ENCODE data around the gene SLIT1. TPM values are rescaled to one million over a fixed set of nuclear protein-coding genes. Genes with fewer than 3 reads are reported as not detected.

The SLIT1 gene
- total RNA-seq, 5 donors from 2014 or later (not counting 1 experiment from before 2014, with no cell fraction given): 0.29 to 0.56 (median 0.49) TPM

DNA sequence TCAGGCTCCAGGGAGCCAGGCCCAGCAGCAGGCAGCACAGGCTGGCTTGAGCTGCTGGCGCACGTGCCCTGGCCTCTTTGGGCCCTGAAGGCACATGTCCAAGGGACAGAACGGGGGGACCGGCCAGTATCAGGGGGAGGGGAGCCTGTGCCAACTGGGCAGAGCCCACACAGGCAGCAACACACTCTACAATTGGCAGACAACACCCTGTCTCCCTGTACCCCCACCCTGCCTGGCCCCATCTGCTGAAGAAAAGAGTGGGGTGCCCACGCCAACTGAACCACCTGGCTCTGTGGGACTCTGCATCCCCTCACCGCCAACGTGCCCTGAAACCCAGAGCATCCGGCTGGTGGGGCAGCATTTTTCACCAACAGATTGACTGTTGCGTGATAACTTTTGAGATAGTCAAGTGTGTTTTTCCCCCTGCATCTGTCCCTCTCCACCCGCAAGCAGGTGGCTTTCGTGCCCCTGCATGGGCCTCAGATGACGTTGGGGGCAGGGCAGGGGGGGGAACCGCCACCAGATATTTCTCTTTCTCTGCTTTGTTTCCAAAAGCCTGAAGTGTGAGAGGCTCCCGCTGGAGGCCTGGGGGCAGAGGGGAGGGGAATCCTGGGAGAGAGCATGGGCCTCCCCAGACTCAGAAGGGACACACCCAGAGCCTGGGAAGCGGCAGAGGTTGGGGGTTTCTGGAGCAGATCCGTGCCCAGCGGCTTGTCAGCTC is 21.8 kb downstream of the SLIT1 start:
- ATAC-seq (replicated peaks in 1 of 4): no peak
- Histone ChIP-seq H3K4me1 (ENCODE audit: control insufficient read depth in 1 of 2, extremely low read depth in 1 of 2, insufficient read depth in 2 of 2, low read length in 2 of 2) (no peaks in the 10 kb centered on the region), H3K27ac (ENCODE audit: low read length) (no peak overlapping the region), H3K9me3 (no peaks in the 10 kb centered on the region), H3K27me3 (replicated peaks in 1 of 2; ENCODE audit: control insufficient read depth in 2 of 2, extremely low read depth in 1 of 2, insufficient read depth in 2 of 2, low read length in 1 of 2) (peaks cover 0 to 5% of the 10 kb centered on the region in 2 experiments), H3K4me3 (ENCODE audit: control insufficient read depth in 1 of 2, extremely low read depth in 1 of 2, low read length in 1 of 2) (no peak overlapping the region), H3K36me3 (ENCODE audit: control insufficient read depth in 2 of 2, extremely low read depth in 1 of 2, insufficient read depth in 1 of 2, low read length in 1 of 2) (no peaks in the 10 kb centered on the region)
- peaks cover 0 to 3% of the 10 kb centered on the region in 2 donors for H3K27me3 Mint-ChIP-seq
- no peaks in the 10 kb centered on the region for H3K36me3 Mint-ChIP-seq
- no peak overlapping the region for H3K27ac Mint-ChIP-seq
- POLR2A ChIA-PET: no interaction called here
- no peak overlapping the region for H3K4me3 Mint-ChIP-seq
- CTCF ChIA-PET: no interaction called here
- 67% methylated on average over 10 of the region's 17 CpGs for WGBS (ENCODE audit: insufficient coverage)
- H3K9me3 Mint-ChIP-seq: no peaks in the 10 kb centered on the region
- DNase-seq: no peak
- H3K4me1 Mint-ChIP-seq: no peaks in the 10 kb centered on the region

DNA sequence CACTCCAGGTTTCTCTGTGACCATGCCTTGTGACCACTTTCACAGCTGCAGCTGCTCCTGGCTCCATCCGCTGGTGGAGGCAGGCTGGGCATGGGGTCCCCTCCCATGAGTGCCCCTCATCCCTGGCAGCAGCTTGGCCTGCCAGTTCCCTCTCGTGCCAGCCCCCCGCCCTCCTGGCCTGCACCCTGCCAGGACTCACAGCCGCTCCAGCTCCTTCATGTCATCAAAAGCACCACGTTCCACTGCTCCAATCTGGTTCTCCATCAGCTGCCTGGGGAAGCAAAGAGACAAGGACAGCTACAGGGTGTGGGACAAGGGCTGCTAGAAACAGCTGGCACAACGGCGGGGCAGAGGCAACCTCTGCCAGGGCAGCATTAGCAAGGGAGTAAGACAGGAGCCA is 22.6 kb downstream of the SLIT1 start:
- no peak for DNase-seq
- H3K9me3 Mint-ChIP-seq: no peaks in the 10 kb centered on the region
- no peak overlapping the region for H3K27ac Mint-ChIP-seq
- Histone ChIP-seq H3K36me3 (ENCODE audit: control insufficient read depth in 2 of 2, extremely low read depth in 1 of 2, insufficient read depth in 1 of 2, low read length in 1 of 2) (no peaks in the 10 kb centered on the region), H3K27me3 (replicated peaks in 1 of 2; ENCODE audit: control insufficient read depth in 2 of 2, extremely low read depth in 1 of 2, insufficient read depth in 2 of 2, low read length in 1 of 2) (peaks cover 0 to 4% of the 10 kb centered on the region in 2 experiments), H3K4me1 (ENCODE audit: control insufficient read depth in 1 of 2, extremely low read depth in 1 of 2, insufficient read depth in 2 of 2, low read length in 2 of 2) (no peaks in the 10 kb centered on the region), H3K4me3 (ENCODE audit: control insufficient read depth in 1 of 2, extremely low read depth in 1 of 2, low read length in 1 of 2) (no peak overlapping the region), H3K9me3 (no peaks in the 10 kb centered on the region), H3K27ac (ENCODE audit: low read length) (no peak overlapping the region)
- ChIA-PET POLR2A (no interaction called here), CTCF (no interaction called here)
- H3K36me3 Mint-ChIP-seq: no peaks in the 10 kb centered on the region
- no peak for ATAC-seq (replicated peaks in 1 of 4)
- 84% methylated on average over 7 of the region's 7 CpGs for WGBS (ENCODE audit: insufficient coverage)
- H3K4me3 Mint-ChIP-seq: no peak overlapping the region
- H3K27me3 Mint-ChIP-seq: no peaks in the 10 kb centered on the region
- no peaks in the 10 kb centered on the region for H3K4me1 Mint-ChIP-seq

DNA sequence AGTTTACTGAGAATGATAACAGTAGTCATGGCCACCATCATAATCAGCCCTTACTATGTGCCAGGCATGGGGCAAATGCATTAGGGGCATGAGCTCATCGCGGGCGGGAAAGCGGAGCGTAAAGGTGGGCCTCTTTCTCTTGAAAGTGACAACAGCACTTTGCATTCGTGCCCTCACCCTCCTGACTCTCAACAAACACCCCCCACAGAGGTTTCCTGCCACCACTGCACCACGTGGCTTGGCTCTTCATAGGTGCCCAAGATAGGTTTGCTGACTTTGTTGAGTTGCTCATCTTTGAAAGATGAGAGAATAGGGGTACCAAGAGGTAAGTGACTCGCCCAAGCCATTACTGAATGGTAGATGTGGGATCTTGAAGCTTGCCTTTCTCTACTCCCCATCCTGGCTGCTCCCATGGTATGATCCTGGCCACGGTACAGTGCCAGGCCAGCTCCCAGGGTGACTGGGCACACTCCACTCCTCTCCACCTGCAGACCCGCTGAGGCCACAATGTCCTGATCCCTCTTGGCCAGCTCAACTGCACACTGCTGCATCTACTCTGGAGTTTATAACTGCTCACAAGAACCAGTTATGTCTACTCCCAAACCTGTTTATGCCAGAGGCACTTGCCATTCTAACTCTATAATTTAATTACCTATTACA is 26.0 kb downstream of the SLIT1 start:
- no peak overlapping the region for H3K27ac Mint-ChIP-seq
- Histone ChIP-seq H3K27ac (ENCODE audit: low read length) (no peak overlapping the region), H3K4me1 (ENCODE audit: control insufficient read depth in 1 of 2, extremely low read depth in 1 of 2, insufficient read depth in 2 of 2, low read length in 2 of 2) (no peaks in the 10 kb centered on the region), H3K9me3 (no peaks in the 10 kb centered on the region), H3K4me3 (ENCODE audit: control insufficient read depth in 1 of 2, extremely low read depth in 1 of 2, low read length in 1 of 2) (no peak overlapping the region), H3K27me3 (replicated peaks in 1 of 2; ENCODE audit: control insufficient read depth in 2 of 2, extremely low read depth in 1 of 2, insufficient read depth in 2 of 2, low read length in 1 of 2) (peaks cover 0 to 7% of the 10 kb centered on the region in 2 experiments), H3K36me3 (ENCODE audit: control insufficient read depth in 2 of 2, extremely low read depth in 1 of 2, insufficient read depth in 1 of 2, low read length in 1 of 2) (no peaks in the 10 kb centered on the region)
- CTCF ChIA-PET: interaction anchor here in 1 of 2 donors (0.6 kb wide), 1 partner anchor 50 kb away, joined by 4 read pairs; no protein-coding TSS in a partner anchor
- POLR2A ChIA-PET: no interaction called here
- 64% methylated on average over 3 of the region's 10 CpGs for WGBS (ENCODE audit: insufficient coverage)
- ATAC-seq (replicated peaks in 1 of 4) (no peak), DNase-seq (no peak)
- no peaks in the 10 kb centered on the region for H3K4me1 Mint-ChIP-seq
- no peaks in the 10 kb centered on the region for H3K9me3 Mint-ChIP-seq
- H3K4me3 Mint-ChIP-seq: no peak overlapping the region
- no peaks in the 10 kb centered on the region for H3K27me3 Mint-ChIP-seq
- H3K36me3 Mint-ChIP-seq: no peaks in the 10 kb centered on the region

DNA sequence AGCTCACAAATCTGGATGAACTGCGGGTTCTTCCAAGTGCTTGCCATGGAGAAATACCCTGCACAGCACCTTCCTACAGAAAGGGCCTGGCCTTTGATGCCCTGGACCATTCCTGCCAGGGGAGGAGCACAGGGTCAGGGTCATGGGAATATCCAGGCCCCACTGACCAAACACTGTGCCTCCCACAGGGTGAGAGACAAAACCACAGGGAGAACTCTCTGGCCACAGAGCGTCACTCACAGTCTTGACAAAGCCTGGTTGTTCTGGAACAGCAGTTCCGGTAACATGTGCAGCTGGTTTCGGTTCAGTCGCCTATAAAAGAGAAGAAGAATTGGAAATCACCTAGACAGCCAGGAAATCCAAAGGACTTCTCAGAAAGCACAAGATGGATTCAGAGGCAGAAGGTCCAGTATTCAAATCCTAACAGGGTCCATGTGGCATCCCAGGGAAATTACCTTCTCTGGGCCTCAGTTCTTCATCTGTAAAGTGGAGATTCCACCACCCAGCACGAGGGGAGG is 28.1 kb downstream of the SLIT1 start:
- no peak overlapping the region for H3K4me3 ChIP-seq (ENCODE audit: control insufficient read depth in 1 of 2, extremely low read depth in 1 of 2, low read length in 1 of 2)
- H3K36me3 ChIP-seq (ENCODE audit: control insufficient read depth in 2 of 2, extremely low read depth in 1 of 2, insufficient read depth in 1 of 2, low read length in 1 of 2): no peaks in the 10 kb centered on the region
- Mint-ChIP-seq H3K9me3 (no peaks in the 10 kb centered on the region), H3K27ac (no peak overlapping the region), H3K36me3 (no peaks in the 10 kb centered on the region), H3K4me3 (no peak overlapping the region), H3K27me3 (no peaks in the 10 kb centered on the region), H3K4me1 (no peaks in the 10 kb centered on the region)
- ChIA-PET POLR2A (no interaction called here), CTCF (no interaction called here)
- no peaks in the 10 kb centered on the region for H3K4me1 ChIP-seq (ENCODE audit: control insufficient read depth in 1 of 2, extremely low read depth in 1 of 2, insufficient read depth in 2 of 2, low read length in 2 of 2)
- ATAC-seq (replicated peaks in 1 of 4) (no peak), DNase-seq (no peak)
- no peaks in the 10 kb centered on the region for H3K9me3 ChIP-seq
- WGBS (ENCODE audit: insufficient coverage): 60% methylated on average over 2 of the region's 6 CpGs
- no peak overlapping the region for H3K27ac ChIP-seq (ENCODE audit: low read length)
- H3K27me3 ChIP-seq (replicated peaks in 1 of 2; ENCODE audit: control insufficient read depth in 2 of 2, extremely low read depth in 1 of 2, insufficient read depth in 2 of 2, low read length in 1 of 2): peaks cover 0 to 3% of the 10 kb centered on the region in 2 experiments

DNA sequence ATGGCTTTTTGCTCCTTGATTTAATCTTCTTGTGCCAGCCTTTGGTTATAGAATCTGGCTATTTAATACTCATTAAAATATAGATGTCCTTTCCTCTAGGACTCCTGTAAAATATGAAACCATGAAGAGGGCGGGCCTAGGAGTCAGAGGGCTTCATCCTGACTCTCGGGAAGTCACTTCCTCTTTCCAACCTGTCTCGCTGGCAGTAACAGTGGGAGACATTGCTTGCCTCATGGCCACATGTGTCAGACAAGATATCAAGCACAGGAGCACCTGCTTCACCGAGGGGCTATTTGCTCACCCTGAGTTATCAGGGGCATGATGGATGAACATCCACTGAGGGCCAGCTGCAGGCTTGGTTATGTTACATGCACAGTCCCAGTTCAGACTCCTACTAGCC is 31.0 kb downstream of the SLIT1 start:
- ChIA-PET CTCF (no interaction called here), POLR2A (no interaction called here)
- no peaks in the 10 kb centered on the region for H3K36me3 ChIP-seq (ENCODE audit: control insufficient read depth in 2 of 2, extremely low read depth in 1 of 2, insufficient read depth in 1 of 2, low read length in 1 of 2)
- DNase-seq: no peak
- WGBS (ENCODE audit: insufficient coverage): 61% methylated on average over 4 of the region's 4 CpGs
- no peaks in the 10 kb centered on the region for H3K4me1 ChIP-seq (ENCODE audit: control insufficient read depth in 1 of 2, extremely low read depth in 1 of 2, insufficient read depth in 2 of 2, low read length in 2 of 2)
- ATAC-seq (replicated peaks in 1 of 4): no peak
- no peak overlapping the region for H3K4me3 ChIP-seq (ENCODE audit: control insufficient read depth in 1 of 2, extremely low read depth in 1 of 2, low read length in 1 of 2)
- Mint-ChIP-seq H3K27me3 (no peaks in the 10 kb centered on the region), H3K4me1 (no peaks in the 10 kb centered on the region), H3K27ac (no peak overlapping the region), H3K9me3 (no peaks in the 10 kb centered on the region), H3K4me3 (no peak overlapping the region), H3K36me3 (no peaks in the 10 kb centered on the region)
- H3K27ac ChIP-seq (ENCODE audit: low read length): no peak overlapping the region
- H3K27me3 ChIP-seq (replicated peaks in 1 of 2; ENCODE audit: control insufficient read depth in 2 of 2, extremely low read depth in 1 of 2, insufficient read depth in 2 of 2, low read length in 1 of 2): peaks cover 0 to 8% of the 10 kb centered on the region in 2 experiments
- H3K9me3 ChIP-seq: no peaks in the 10 kb centered on the region

DNA sequence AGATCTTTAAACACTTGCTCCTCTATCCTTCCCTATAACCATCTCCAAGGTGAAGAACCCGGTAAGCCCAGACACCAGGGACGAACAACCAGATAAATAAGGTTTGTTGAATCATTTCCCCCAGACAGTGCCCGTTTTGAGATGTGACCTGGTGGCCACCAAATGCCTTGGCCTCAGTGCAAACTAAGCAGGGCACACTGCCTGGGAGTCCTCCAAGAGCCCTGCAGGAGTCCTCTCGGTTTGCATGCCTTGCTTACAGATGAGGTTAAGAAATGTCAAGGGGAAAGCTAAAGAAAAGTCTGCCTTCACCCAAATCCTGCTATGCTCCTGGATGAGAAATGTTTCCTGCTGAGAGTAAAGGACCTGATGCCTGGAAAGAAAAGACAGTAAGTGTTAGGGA is 31.6 kb downstream of the SLIT1 start:
- ATAC-seq (replicated peaks in 1 of 4): no peak
- no peaks in the 10 kb centered on the region for H3K36me3 ChIP-seq (ENCODE audit: control insufficient read depth in 2 of 2, extremely low read depth in 1 of 2, insufficient read depth in 1 of 2, low read length in 1 of 2)
- ChIA-PET POLR2A (no interaction called here), CTCF (no interaction called here)
- no peaks in the 10 kb centered on the region for H3K9me3 ChIP-seq
- H3K4me3 Mint-ChIP-seq: no peak overlapping the region
- no peaks in the 10 kb centered on the region for H3K4me1 ChIP-seq (ENCODE audit: control insufficient read depth in 1 of 2, extremely low read depth in 1 of 2, insufficient read depth in 2 of 2, low read length in 2 of 2)
- H3K27me3 Mint-ChIP-seq: no peaks in the 10 kb centered on the region
- no peak overlapping the region for H3K27ac ChIP-seq (ENCODE audit: low read length)
- no peaks in the 10 kb centered on the region for H3K36me3 Mint-ChIP-seq
- peaks cover 0 to 8% of the 10 kb centered on the region in 2 experiments for H3K27me3 ChIP-seq (replicated peaks in 1 of 2; ENCODE audit: control insufficient read depth in 2 of 2, extremely low read depth in 1 of 2, insufficient read depth in 2 of 2, low read length in 1 of 2)
- H3K4me1 Mint-ChIP-seq: no peaks in the 10 kb centered on the region
- no peak overlapping the region for H3K4me3 ChIP-seq (ENCODE audit: control insufficient read depth in 1 of 2, extremely low read depth in 1 of 2, low read length in 1 of 2)
- no peaks in the 10 kb centered on the region for H3K9me3 Mint-ChIP-seq
- 80% methylated on average over 3 of the region's 4 CpGs for WGBS (ENCODE audit: insufficient coverage)
- DNase-seq: no peak
- no peak overlapping the region for H3K27ac Mint-ChIP-seq

Data from T-cell (primary cell).